HepG2 (cell line): ENCODE data around the gene EPB41L2. TPM values are rescaled to one million over a fixed set of nuclear protein-coding genes. Genes with fewer than 3 reads are reported as not detected.
A peak's percentile ranks its signal among the peaks of the same experiment; 100 is the strongest.

Experiments used
- ATAC-seq: fragments of 200-7000 bp; cut with Tn5 transposase; 3 replicates; pipeline ENCODE4 v1.9.1; 2020; ENCODE audit warnings: mild to moderate bottlenecking, moderate library complexity
- BruUV-seq: library from RNA; stranded (reverse); fragments of 400-500 nt; replicated peaks from 2 replicates; lab custom pipeline; 2021; lab: Mats Ljungman, UMichigan
- CTCF ChIA-PET: fragments of 300-600 bp; formaldehyde crosslinking; extraction: SDS; loops from one replicate; lab custom pipeline; 2021; ENCODE audit warnings: low total read pairs, inconsistent platforms, low intra/inter-chr PET ratio; lab: Yijun Ruan, JAX
- POLR2A ChIA-PET: fragments of 350-600 bp; sonication (Branson Sonifier 250); formaldehyde crosslinking; loops from one replicate; lab custom pipeline; 2020; ENCODE audit warnings: antibody characterized with exemption, inconsistent platforms; lab: Yijun Ruan, JAX
- DNase-seq: peaks from one replicate; pipeline ENCODE4 v3.0.0-alpha.2; 2015; ENCODE audit warnings: low spot score
- FAIRE-seq: peaks from 3 replicates; lab custom pipeline; 2011; peaks lifted over from hg19 to GRCh38; lab: Jason Lieb, UNC
- H2AFZ ChIP-seq: one replicate; pipeline ENCODE4 v1.6.1; 2011; ENCODE audit warnings: low read length, inconsistent platforms
- H3K27ac ChIP-seq: fragments of 300-600 bp; 3 replicates; pipeline ENCODE4 v1.8.0; 2011; ENCODE audit warnings: mixed run types, mild to moderate bottlenecking, mixed read lengths, low read length, inconsistent platforms; ENCODE audit not compliant: insufficient read depth; ENCODE audit errors: extremely low read length
- H3K27me3 ChIP-seq, 2 experiments: fragments of 200-600 bp in 1 of 2; 2 replicates in 1 of 2; 3 replicates in 1 of 2; pipeline versions ENCODE4 v1.6.0 to v1.8.0; 2011; ENCODE audit warnings: low read length in 2 of 2, mild to moderate bottlenecking in 2 of 2, moderate library complexity in 2 of 2, inconsistent platforms in 1 of 2; ENCODE audit not compliant: insufficient read depth in 2 of 2, control insufficient read depth in 1 of 2
- H3K36me3 ChIP-seq, 2 experiments: fragments of 200-600 bp in 1 of 2; replicated peaks in 1 of 2; 2 replicates in 1 of 2; 3 replicates in 1 of 2; pipeline versions ENCODE4 v1.5.1 to v1.8.0; 2011; ENCODE audit warnings: low read length in 2 of 2, inconsistent platforms in 1 of 2; ENCODE audit not compliant: insufficient read depth in 2 of 2, control insufficient read depth in 1 of 2
- H3K4me1 ChIP-seq: 2 replicates; pipeline ENCODE4 v1.5.1; 2012; ENCODE audit warnings: low read length, inconsistent platforms; ENCODE audit not compliant: insufficient read depth
- H3K4me2 ChIP-seq: 2 replicates; pipeline ENCODE4 v1.6.0; 2011; ENCODE audit warnings: low read depth, low read length, inconsistent platforms
- H3K4me3 ChIP-seq, 3 experiments: fragments of 200-600 bp in 1 of 3; sonication (generic), shearing (Covaris generic) in 1 of 3; replicated peaks in 1 of 3; 2 replicates each; pipeline ENCODE4 v1.5.1; 2011 to 2016; ENCODE audit warnings: low read length in 3 of 3, inconsistent platforms in 2 of 3, low read depth in 2 of 3, mild to moderate bottlenecking in 2 of 3, control low read depth in 1 of 3, mixed read lengths in 1 of 3; ENCODE audit not compliant: insufficient read depth in 1 of 3
- H3K79me2 ChIP-seq: one replicate; pipeline ENCODE4 v1.6.1; 2011; ENCODE audit warnings: low read length, inconsistent platforms; ENCODE audit not compliant: insufficient read depth
- H3K9ac ChIP-seq: 2 replicates; pipeline ENCODE4 v1.6.0; 2011; ENCODE audit warnings: mild to moderate bottlenecking, low read depth, low read length, inconsistent platforms; ENCODE audit not compliant: insufficient read depth
- H3K9me3 ChIP-seq: 2 replicates; pipeline ENCODE4 v1.5.1; 2012; ENCODE audit warnings: mild to moderate bottlenecking, low read length
- H4K20me1 ChIP-seq: 2 replicates; pipeline ENCODE4 v1.6.0; 2011; ENCODE audit warnings: inconsistent platforms, mild to moderate bottlenecking, low read length, moderate library complexity; ENCODE audit not compliant: insufficient read depth
- HES4 ChIP-seq: sonication (generic); formaldehyde crosslinking; IDR thresholded peaks from 2 replicates; pipeline ENCODE4 v1.9.0; 2021; ENCODE audit warnings: mild to moderate bottlenecking, missing genetic modification reagents, borderline replicate concordance
- PHF20 ChIP-seq: sonication (generic); formaldehyde crosslinking; IDR thresholded peaks from 2 replicates; pipeline ENCODE4 v1.5.0; 2020; ENCODE audit warnings: mild to moderate bottlenecking, missing genetic modification reagents
- ZBTB7B ChIP-seq: sonication (generic); formaldehyde crosslinking; IDR thresholded peaks from 2 replicates; pipeline ENCODE4 v1.4.0; 2020; ENCODE audit warnings: missing genetic modification reagents
- ZFAT ChIP-seq: sonication (generic); formaldehyde crosslinking; conservative IDR thresholded peaks from 2 replicates; pipeline ENCODE4 v1.8.1; 2023; ENCODE audit warnings: missing genetic modification reagents, inconsistent platforms
- ZNF329 ChIP-seq: sonication (generic); formaldehyde crosslinking; IDR thresholded peaks from 2 replicates; pipeline ENCODE4 v1.9.0; 2021; ENCODE audit warnings: low read depth, mild to moderate bottlenecking, missing genetic modification reagents
- ZNF547 ChIP-seq: sonication (generic); formaldehyde crosslinking; IDR thresholded peaks from 2 replicates; pipeline ENCODE4 v1.5.1; 2020; ENCODE audit warnings: mild to moderate bottlenecking, missing genetic modification reagents
- ZSCAN30 ChIP-seq: sonication (generic); formaldehyde crosslinking; IDR thresholded peaks from 2 replicates; pipeline ENCODE4 v1.5.0; 2020; ENCODE audit warnings: mild to moderate bottlenecking, missing genetic modification reagents
- in situ Hi-C: cut with HindIII; loops from 2 replicates; pipeline ENCODE4 v1.10.0; 2017; ENCODE audit warnings: low pct_unique_long_range_greater_than_20kb; ENCODE audit not compliant: extremely low pct_ligation_motif_present
- intact Hi-C: fragments of 100-400 bp; cut with micrococcal nuclease; formaldehyde crosslinking; loops from one replicate; pipeline ENCODE4 v1.10.0; 2022; ENCODE audit not compliant: unreplicated experiment
- polyA plus RNA-seq, 8 experiments: library from polyadenylated mRNA; depleted of rRNA in 3 of 8; stranded (reverse) in 7 of 8; unstranded in 1 of 8; fragments of >200 nt; fragmentation: Illumina TruSeq in 4 of 8; extraction: Trizol in 4 of 8; gene quantifications; 2 replicates each; pipeline versions ENCODE4 v1.2.1 to v1.2.3, GENCODE V29; 2011 to 2016; ENCODE audit warnings: low read depth in 4 of 8, missing spikeins in 1 of 8, mixed read lengths in 1 of 8; ENCODE audit not compliant: insufficient read depth in 1 of 8
- total RNA-seq, 5 experiments: library from RNA; depleted of rRNA; stranded (reverse); fragments of >200 nt; fragmentation: Illumina TruSeq; extraction: Trizol; gene quantifications; 2 replicates each; pipeline ENCODE4 v1.2.3, GENCODE V29; 2016; ENCODE audit warnings: low read depth in 1 of 5
- TF ChIP-seq, protein P1 (sequence below): sonication (generic); formaldehyde crosslinking; IDR thresholded peaks from 2 replicates; pipeline ENCODE4 v1.8.0; 2022; ENCODE audit warnings: mild to moderate bottlenecking, missing genetic modification reagents, moderate library complexity
- TF ChIP-seq, protein P2 (sequence below): sonication (generic); formaldehyde crosslinking; IDR thresholded peaks from 2 replicates; pipeline ENCODE4 v1.5.0; 2020; ENCODE audit warnings: missing genetic modification reagents, mild to moderate bottlenecking, borderline replicate concordance
- TF ChIP-seq, protein P3 (sequence below), 2 experiments: sonication (generic) in 1 of 2; formaldehyde crosslinking in 1 of 2; IDR thresholded peaks; 2 replicates each; pipeline versions ENCODE4 v1.6.1 to v1.9.0; 2014 to 2022; ENCODE audit warnings: antibody characterized with exemption in 1 of 2, borderline replicate concordance in 1 of 2, inconsistent platforms in 1 of 2, low read depth in 1 of 2, missing genetic modification reagents in 1 of 2
- TF ChIP-seq, protein P4 (sequence below): sonication (generic); formaldehyde crosslinking; IDR thresholded peaks from 2 replicates; pipeline ENCODE4 v1.4.0; 2020; ENCODE audit warnings: missing genetic modification reagents

The EPB41L2 gene
- total and polyA plus RNA-seq, 2 of the 13 experiments (the other 11 are each of a cell fraction or from before 2014, with no cell fraction given) = 41.7 to 56.4 TPM

DNA sequence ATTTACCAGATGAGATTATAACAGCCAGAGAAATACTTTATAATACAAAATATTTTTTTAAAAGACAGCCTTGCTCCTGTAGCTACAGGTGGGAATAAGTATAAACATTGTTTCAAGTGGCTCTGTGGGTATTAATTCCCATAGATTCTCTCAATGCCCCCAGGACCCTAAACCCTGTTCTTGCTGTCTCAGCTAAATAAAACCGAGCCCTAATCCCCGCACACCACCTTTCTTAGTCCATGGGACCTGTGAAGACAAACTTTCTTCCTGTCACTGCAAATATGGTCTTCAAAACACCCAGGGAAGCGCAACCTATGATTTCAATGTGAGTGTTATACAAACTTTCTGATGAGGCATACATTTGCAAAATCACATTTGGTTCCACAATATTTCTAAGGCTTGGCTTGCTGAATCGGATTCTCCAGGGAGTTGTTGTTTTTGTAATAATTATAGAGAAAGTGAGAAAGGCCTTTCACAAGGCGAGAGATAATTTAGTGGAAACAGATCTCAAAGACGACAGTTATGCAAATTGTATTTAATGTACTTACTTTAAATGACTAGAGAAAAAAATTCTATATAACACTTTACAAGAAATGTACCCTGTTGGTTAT lies 224.7 kb downstream of the EPB41L2 start (continued):
- TF ChIP-seq ZNF329 (no peak), ZSCAN30 (0 out of 2 replicates have a peak, but pooled peaks have one; percentile 15), ZNF547 (CRISPR knock-in tag) (no peak), ZBTB7B (CRISPR knock-in tag) (no peak), HES4 (CRISPR knock-in tag) (no peak)
- TF ChIP-seq, protein P1, sequence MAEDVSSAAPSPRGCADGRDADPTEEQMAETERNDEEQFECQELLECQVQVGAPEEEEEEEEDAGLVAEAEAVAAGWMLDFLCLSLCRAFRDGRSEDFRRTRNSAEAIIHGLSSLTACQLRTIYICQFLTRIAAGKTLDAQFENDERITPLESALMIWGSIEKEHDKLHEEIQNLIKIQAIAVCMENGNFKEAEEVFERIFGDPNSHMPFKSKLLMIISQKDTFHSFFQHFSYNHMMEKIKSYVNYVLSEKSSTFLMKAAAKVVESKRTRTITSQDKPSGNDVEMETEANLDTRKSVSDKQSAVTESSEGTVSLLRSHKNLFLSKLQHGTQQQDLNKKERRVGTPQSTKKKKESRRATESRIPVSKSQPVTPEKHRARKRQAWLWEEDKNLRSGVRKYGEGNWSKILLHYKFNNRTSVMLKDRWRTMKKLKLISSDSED (CRISPR knock-in tag) = no peak

DNA sequence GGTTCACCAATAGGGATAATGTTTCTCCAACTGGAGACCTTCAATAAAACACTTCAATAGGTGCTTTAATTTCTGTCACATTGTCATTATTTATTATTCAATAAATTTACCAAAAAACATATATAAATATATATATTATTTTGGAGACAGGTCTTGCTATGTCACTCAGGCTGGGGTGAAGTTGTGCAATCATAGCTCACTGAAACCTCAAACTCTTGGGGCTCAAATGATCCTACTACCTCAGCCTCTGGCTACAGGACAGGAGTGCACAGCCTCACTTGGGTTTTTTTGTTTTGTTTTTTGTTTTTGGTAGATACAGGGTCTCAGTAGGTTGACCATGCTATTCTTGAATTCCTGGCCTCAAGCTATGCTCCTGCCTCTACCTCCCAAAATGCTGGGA lies 226.0 kb downstream of the EPB41L2 start:
- Histone ChIP-seq H4K20me1 (no peaks in the 10 kb centered on the region), H3K4me3 (no peak overlapping the region), H3K27ac (no peak overlapping the region), H3K79me2 (peaks cover 19% of the 10 kb centered on the region), H3K27me3 (no peaks in the 10 kb centered on the region), H3K4me1 (peaks cover 44% of the 10 kb centered on the region), H3K9ac (no peak overlapping the region), H3K36me3 (peaks cover 32 to 70% of the 10 kb centered on the region in 2 experiments), H2AFZ (no peak overlapping the region), H3K4me2 (no peak overlapping the region), H3K9me3 (no peaks in the 10 kb centered on the region)
- no TSS peak for BruUV-seq
- DNase-seq = no peak
- in situ Hi-C loops (no loop called here), intact Hi-C loops (no loop called here)
- CTCF ChIA-PET = no interaction called here
- FAIRE-seq = no peak
- no peak for ATAC-seq
- POLR2A ChIA-PET = interaction anchor here (1.5 to 3.8 kb wide), 2 partner anchors 10 to 16 kb away, joined by 5 to 23 read pairs; partner anchors contain the start of gene SMLR1
- TF ChIP-seq, protein P2, sequence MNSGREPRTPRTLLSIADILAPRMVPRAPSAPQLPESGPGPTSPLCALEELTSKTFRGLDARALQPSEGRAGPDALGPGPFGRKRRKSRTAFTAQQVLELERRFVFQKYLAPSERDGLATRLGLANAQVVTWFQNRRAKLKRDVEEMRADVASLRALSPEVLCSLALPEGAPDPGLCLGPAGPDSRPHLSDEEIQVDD (CRISPR knock-in tag) = no peak
- TF ChIP-seq, protein P3, sequence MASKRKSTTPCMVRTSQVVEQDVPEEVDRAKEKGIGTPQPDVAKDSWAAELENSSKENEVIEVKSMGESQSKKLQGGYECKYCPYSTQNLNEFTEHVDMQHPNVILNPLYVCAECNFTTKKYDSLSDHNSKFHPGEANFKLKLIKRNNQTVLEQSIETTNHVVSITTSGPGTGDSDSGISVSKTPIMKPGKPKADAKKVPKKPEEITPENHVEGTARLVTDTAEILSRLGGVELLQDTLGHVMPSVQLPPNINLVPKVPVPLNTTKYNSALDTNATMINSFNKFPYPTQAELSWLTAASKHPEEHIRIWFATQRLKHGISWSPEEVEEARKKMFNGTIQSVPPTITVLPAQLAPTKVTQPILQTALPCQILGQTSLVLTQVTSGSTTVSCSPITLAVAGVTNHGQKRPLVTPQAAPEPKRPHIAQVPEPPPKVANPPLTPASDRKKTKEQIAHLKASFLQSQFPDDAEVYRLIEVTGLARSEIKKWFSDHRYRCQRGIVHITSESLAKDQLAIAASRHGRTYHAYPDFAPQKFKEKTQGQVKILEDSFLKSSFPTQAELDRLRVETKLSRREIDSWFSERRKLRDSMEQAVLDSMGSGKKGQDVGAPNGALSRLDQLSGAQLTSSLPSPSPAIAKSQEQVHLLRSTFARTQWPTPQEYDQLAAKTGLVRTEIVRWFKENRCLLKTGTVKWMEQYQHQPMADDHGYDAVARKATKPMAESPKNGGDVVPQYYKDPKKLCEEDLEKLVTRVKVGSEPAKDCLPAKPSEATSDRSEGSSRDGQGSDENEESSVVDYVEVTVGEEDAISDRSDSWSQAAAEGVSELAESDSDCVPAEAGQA (IDR thresholded peaks at IDR 0.05; ENCODE audit: low read depth) = no peak
- TF ChIP-seq, protein P3 (CRISPR knock-in tag; IDR thresholded peaks at IDR 0.05; ENCODE audit: borderline replicate concordance) = no peak
- TF ChIP-seq PHF20 (CRISPR knock-in tag) (no peak), ZFAT (CRISPR knock-in tag) (no peak)
- TF ChIP-seq, protein P4, sequence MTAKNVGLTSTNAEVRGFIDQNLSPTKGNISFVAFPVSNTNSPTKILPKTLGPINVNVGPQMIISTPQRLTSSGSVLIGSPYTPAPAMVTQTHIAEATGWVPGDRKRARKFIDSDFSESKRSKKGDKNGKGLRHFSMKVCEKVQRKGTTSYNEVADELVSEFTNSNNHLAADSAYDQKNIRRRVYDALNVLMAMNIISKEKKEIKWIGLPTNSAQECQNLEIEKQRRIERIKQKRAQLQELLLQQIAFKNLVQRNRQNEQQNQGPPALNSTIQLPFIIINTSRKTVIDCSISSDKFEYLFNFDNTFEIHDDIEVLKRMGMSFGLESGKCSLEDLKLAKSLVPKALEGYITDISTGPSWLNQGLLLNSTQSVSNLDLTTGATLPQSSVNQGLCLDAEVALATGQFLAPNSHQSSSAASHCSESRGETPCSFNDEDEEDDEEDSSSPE (CRISPR knock-in tag) = no peak
